ENCODE data around the gene MISP.

DNA sequence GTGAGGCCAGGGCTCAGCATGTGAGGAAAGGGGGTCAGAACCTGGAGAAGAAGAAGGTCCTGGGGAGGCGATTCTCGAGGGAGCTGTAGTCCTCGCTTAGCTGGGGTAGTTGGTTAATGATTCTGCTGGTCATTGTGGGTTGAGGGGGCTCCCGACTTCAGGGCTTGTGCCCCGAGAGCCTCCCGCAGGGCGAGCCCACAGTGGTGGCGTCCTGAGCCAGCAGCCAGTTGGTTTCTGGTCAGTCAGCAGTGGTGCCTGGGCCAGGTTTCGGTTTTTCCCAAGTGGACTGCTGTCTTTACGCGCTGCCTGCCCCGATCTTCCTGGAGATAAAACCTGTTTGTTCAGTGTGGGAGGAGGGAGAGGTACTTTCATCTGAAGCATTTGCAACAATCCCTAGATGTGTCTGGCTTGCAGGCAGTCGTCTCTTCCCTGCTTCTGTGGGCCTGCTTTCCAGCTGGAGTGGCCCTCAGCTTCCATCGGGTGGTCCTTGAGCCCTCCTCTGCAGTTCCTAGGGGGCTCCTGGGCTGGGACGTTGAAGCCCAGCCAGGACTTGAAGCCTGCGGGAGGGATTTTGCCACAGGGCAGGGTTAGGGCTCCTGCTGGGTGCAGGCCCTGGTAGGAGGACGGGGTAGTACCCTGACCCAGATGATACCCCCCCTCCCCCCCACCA, 49.6 kb downstream of the MISP start:
- TF ChIP-seq SIN3A (IDR thresholded peaks at IDR 0.05; ENCODE audit: borderline replicate concordance, insufficient read depth, low read depth, low read length) (0 out of 2 replicates have a peak, but pooled peaks have one; percentile 31), POLR2AphosphoS5 (IDR thresholded peaks at IDR 0.05; ENCODE audit: low read depth, low read length) (no peak), REST (IDR thresholded peaks at IDR 0.05; ENCODE audit: insufficient read depth in 1 of 2, low read depth in 2 of 2, low read length in 1 of 2) (no peak)
- TF ChIP-seq, protein P1, sequence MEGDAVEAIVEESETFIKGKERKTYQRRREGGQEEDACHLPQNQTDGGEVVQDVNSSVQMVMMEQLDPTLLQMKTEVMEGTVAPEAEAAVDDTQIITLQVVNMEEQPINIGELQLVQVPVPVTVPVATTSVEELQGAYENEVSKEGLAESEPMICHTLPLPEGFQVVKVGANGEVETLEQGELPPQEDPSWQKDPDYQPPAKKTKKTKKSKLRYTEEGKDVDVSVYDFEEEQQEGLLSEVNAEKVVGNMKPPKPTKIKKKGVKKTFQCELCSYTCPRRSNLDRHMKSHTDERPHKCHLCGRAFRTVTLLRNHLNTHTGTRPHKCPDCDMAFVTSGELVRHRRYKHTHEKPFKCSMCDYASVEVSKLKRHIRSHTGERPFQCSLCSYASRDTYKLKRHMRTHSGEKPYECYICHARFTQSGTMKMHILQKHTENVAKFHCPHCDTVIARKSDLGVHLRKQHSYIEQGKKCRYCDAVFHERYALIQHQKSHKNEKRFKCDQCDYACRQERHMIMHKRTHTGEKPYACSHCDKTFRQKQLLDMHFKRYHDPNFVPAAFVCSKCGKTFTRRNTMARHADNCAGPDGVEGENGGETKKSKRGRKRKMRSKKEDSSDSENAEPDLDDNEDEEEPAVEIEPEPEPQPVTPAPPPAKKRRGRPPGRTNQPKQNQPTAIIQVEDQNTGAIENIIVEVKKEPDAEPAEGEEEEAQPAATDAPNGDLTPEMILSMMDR (IDR thresholded peaks at IDR 0.05): no peak

Data from Panc1 (cell line).